Activated CD8-positive, alpha-beta memory T cell treated with anti-CD3 and anti-CD28 coated beads, Interleukin-2, amount 50 U/mL, for 48 hours (primary cell): ENCODE results near the gene ZCCHC14.
"Not testable (repeated sequence)": the region's sequence is repeated elsewhere in the genome, so short reads cannot be mapped to it uniquely, and the experiment has no call there.

Experiments
- DNase-seq: peaks from one replicate; pipeline ENCODE4 v3.0.0-alpha.2; 2020

The ZCCHC14 gene

DNA sequence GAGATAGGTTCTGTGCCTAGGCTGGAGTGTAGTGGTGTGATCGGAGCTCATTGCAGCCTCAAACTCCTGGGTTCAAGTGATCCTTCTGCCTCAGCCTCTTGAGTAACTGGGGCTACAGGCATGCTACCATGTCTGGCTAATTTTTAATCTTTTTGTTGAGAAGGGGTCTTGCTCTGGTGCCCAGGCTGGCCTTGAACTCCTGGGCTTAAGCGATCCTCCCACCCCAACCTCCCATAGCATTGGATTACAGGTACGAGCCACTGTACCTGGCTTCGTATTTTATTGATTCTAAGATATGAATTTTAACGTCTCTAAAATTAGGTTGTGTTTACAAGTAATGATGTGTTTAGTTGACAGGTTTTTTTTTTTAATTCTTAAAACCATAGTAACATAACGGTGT lies 30.8 kb upstream of the ZCCHC14 start:
- not testable (repeated sequence) for DNase-seq

DNA sequence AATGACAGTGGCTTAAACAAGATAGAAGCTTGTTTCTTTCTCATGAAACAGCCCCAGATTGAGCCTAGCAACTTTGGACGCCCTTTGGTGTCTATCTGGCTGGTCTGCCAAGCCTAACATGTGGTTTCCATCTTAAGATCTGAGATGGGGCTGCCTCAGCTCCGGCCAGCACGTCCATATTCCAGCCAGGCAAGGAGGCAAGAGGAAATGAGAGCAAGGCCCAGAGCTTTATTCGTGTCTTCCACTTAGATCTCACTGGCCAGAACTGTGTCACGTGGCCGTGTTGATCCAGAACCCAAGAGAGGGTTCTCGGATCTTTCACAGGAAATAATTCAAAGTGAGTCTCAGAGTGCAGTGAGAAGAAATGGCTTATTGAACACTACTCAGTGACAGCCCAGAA lies 28.9 kb upstream of the ZCCHC14 start:
- DNase-seq = not testable (repeated sequence)

DNA sequence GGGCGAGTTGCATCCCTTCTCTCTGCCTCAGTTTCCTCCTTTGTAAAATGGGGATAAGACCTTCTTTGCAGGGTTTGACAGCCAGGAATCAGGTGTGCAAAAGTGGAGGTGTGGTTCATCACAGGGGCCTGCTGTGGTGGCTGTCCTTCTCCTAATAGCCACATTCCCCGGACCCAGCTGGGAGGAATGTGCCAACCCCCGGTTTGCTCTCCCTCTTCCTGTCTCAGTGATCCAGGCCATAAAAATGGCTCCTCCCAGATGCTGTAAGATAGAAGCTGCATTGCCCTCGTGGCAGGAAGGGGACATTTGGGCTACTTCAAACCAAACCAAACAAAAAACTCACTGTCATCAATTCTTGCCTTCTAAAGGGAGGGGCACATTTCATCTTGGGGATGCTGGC lies 26.3 kb upstream of the ZCCHC14 start:
- not testable (repeated sequence) for DNase-seq

DNA sequence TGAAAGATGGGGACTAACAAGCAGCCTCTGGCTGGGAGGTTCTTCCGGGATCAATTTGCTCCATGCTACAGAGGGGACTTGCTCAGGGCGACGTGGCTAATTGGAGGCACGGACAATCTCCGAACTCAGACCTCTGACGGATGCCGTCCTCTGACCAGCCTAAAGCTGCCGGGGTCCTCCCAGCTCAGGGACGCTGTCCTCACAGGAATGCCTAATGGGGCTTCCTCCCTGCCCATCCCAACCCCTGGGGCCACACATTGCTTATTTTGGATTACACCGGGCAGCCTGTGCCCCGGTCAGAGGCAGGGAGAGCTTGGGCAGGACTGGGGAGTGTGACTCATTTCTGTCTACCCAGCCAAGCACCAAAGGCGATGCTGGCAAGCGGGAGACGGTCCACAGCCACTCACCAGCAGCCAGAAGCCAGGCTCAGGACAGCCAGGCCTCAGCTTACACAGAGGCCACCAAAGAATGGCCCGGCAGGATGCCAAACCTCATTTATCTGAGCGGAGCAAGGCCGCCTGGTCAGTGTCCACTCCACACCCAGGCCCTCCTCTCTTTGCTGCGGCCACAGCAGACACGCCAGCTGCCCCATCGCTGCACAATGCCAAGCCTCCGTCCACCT lies 25.7 kb upstream of the ZCCHC14 start:
- DNase-seq = not testable (repeated sequence)

DNA sequence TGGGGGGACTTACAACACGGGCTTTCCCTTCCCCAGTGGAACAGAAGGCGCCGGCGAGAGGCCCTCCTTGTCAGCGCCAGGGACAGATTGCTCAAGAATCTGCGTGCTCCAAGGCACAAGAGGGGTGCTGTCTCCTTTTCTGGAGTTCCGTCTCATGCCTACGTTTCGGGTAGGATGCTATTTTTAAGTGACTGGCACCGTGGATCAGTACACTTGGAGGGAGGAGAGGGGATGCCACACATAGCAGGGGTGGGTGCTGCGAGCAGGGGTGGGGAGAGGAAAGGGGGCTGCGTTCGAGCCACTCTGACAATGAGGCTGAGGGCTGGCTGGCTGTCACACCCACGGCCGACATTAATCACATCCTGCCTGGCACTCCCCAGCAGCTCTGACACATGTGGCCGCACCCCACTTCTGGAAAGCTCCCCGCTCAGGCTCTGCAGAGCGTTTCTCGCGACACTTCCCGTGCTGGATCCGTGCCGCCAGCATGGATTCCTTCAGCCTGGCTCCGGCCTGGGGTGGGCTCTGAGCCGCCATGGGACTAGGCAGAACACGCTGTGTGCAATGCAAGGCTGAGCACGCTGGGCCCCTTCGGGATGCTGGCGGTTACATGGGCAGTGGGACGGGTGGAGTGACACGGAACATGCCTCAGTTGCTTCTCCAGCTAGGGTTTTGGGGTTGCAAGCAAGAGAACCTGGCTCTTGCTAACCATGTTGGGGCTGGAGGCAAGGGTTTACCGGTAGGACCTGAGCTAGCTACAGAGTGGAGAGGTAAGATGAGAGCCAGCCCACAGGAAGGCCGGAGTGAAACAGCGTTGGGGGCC lies 25.0 kb upstream of the ZCCHC14 start:
- DNase-seq = not testable (repeated sequence)

DNA sequence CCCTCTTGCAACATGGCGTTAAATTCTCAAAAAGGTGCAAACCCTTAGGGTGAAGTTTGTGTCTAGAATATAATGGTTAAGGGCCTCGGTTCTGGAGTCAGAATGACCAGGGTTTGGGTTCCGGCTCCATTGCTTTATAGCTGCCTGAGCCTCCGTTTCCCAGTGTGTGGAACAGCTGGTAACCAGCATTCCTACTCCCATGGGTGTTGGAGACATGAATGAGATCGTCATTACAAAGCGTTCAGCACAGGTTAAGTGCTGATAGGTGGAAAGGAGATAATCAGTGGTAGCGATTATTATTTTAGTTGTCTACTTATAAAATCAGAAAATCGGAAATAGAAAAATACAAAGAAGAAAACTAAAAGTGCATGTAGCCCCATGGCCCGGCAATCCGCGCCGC lies 23.5 kb upstream of the ZCCHC14 start:
- DNase-seq = no peak

DNA sequence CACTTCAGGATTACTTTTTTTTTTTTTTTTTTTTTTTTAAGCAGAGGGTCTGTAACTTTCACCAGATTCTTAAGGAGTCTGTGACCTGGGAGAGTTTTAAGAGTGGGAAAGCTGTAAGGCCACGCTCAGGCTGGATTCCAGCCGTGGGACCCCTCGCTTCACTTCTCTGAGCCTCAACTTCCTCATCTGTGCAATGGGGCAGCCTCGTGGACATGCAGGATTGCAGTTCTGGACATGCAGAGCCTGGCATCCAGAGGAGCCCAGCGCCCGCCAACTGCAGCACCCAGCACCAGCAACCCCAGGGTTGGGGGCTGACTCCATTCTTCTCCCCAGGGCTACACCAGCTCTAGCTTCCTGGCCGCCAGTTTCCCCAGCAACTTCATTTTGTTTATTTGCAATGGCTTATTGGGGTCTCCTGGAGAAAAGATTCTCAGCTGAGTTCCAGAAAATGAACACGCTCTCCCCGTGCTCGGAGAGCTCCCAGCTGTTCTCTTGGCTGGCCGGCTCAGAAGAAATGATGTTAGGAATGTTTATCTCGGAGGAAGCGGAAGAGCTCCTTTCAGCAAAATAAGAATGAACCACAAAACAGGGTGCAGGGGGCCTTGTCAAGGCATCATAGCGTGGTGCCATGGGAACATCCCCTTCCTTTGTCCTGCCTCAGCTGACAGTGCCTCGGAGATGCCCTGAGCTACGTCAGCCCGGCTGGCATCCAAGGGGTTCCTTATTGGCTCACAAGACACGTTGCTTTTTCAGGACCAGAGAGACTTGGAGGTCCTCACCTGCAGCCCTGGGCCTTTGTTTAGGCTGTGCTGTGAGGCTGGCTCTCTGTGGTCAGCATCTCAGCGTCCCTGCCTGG lies 22.9 kb upstream of the ZCCHC14 start:
- no peak for DNase-seq

DNA sequence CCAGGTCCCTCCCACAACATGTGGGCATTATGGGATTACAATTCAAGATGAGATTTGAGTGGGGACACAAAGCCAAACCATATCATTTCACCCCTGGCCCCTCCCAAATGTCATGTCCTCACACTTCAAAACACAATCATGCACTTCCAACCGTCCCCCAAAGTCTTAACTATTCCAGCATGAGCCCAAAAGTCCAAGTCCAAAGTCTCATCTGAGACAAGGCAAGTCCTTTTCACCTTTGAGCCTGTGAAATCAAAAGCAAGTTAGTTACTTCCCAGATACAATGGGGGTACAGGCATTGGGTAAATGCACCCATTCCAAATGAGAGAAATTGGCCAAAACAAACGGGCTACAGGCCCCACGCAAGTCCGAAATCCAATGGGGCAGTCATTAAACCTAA lies 17.0 kb upstream of the ZCCHC14 start:
- not testable (repeated sequence) for DNase-seq

DNA sequence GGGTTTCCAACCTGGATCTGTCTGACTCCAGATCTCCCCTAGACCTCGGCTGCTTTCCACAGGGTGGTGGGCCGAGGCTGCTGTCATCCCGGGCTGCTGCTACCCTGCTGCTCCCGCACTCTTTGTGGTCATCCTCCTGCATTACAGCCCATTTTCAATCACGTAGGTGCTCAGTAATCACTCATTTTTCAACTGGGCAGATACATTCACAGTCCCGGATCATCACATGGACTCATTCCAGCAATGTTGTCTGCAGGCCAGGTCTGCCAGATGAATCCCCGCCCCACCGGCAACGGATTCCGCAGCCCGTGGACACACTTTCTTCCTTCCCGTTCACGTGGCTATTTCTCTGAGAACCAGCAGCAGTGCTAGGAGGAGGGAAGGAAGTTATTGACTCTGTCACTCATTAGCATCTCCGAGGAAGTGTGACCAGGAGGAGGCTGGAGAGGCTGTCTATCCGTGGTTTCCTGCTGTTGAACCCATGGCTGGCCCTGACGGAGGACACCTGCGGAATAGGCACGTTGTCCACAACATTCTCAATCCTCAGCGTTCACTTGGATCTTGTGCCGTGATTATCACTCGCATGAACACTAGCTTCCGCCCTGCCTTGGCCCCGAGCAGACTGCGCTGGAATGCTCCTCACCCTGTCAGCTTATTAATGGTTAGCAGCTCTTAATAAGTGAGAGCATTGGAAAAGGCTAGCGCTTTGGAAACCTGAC lies 14.7 kb upstream of the ZCCHC14 start:
- DNase-seq = no peak

DNA sequence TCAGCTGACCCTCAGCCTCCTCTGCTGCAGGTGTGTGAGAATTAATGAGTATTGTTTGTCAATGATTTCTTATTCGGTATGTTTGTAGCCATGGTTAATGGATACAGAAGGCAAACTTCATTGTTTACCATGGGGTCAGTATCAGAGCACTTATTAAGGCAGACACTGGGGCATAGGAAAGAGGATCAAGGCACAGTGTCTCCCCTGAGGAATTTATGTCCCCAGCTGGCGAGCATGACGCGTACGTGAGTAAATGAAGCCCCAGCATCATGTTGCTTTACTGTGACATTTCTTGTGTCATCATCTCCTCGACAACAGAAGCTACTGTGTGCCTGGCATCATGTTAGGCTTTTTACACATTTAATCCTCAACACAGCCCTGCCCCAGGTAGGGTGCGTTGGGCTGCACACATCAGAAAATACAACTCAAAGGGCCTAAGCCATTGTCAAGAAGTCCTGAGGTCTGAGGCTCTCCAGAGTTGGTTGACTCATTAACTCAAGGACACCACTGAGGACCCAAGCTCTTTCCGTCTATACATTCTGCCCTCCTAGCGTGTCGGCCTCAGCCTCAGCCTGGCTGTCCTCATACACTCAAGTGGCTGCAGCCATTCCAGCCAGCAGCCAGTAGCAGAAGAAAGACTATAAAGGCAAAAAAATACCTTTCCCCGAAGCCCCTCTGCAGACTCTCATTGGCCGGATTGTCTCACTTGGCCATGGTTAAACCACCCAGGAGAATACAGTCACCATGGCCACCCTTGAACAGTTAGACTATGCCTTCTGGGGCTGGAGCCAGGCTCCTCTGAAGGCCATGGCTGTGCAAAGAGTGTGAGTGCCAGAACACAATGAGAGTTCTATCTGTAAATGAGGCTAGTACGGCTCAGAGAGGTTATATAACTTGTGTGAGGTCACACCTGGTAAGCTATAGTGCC lies 13.9 kb upstream of the ZCCHC14 start:
- no peak for DNase-seq

DNA sequence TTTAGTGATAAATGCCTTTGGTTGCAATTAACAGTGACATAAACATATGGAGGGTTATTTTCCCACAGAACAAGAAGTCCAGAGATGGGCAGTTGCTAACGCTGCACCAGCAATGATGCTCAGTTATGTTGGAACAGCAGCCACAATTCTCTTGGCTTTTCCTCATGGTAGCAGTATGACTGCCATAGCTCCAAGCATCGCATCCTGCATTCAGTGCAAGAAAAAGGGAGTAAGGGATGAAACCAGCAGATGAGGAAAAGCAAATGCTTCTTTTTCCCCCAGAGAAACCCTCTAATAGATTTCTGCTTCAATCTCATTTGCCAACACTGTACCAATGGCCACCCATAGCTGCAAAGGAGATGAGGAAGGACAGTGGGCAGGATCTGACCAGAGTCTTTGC lies 13.0 kb upstream of the ZCCHC14 start:
- DNase-seq = no peak

DNA sequence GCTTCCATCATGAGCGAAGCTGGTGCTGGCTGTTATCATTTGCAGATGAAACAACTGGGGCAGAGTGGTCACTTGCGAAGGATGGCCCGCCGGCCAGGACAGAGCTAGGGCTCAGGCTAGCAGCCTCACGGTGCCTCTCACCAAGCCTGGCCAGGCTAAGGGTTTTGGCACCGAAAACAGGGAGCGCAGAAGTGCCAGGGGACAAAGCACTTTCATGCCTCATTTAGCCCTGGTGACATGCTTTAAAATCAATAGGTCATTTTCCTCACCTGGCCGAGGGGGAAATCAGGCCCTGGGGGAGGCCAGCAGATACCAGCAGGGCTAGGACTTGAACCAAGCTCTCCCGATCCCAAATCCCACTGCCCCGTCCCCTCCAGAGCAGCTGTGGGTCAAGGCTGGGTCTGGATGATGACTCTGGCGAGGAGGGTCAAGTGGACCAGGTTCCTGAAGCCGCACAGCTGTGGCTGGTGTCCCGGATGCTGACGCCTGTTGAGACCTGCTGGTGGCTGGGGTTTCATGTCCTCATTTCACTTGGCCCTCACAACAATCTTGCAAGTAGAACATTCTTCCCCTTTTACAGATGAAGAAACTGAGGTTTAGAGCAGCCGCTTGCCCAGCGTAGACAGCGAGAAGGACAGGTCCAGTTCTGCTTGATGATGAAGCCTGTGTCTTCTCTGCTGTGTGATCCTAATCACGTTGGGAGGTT lies 10.6 kb upstream of the ZCCHC14 start:
- DNase-seq = not testable (repeated sequence)

DNA sequence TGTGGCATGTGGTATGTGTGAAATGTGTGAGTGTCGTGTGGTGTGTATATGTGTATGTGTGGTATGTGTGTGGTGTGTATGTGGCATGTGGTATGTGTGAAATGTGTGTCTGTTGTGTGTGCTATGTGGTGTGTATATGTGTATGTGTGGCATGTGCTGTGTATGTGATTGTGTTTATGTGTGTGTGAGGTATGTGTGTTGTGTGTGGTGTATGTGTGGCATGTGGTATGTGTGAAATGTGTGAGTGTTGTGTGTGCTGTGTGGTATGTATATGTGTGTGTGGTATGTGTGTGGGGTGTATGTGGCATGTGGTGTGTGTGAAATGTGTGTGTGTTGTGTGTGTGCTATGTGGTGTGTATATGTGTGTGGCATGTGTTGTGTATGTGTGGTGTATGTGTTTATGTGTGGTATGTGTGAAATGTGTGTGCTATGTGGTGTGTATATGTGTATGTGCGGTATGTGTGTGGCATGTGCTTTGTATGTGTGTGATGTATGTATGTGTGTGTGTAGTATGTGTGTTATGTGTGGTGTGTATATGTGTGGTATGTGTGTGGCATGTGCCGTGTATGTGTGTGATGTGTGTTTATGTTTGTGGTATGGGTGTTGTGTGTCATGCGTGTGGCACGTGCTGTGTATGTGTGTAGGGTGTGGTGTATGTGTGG lies 9.6 kb upstream of the ZCCHC14 start:
- DNase-seq = no peak

DNA sequence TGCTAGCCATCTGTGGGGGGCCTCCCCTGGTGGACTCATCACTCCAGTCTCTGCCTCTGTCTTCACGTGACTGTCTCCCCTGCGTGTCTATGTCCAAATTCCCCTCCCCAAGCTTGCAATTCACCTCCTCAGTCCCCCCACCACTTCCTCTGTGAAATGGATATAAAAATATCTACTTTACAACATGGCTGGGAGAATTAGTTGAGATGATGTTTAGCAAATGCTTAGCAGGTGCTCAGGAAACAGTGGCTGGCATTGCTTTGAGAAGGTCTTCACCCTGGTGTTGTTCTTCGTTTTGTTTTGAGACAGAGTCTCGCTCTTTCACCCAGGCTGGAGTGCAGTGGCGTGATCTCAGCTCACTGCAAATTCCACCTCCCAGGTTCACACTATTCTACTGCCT lies 8.3 kb upstream of the ZCCHC14 start:
- no peak for DNase-seq

DNA sequence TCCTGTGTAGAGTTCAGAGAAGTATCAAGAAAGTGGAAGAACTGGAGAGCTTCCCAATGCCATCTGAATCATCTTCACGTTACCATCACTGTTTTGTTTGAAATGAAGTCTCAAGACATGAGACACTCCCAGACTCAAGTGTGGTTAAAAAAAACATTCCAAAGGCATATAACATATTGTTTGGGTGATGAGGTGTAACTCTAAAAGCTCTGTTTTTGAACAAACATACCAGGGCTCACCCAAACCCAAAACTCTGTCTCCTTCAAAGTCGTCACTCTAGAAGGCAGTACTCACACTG lies 6.3 kb upstream of the ZCCHC14 start:
- DNase-seq = no peak

DNA sequence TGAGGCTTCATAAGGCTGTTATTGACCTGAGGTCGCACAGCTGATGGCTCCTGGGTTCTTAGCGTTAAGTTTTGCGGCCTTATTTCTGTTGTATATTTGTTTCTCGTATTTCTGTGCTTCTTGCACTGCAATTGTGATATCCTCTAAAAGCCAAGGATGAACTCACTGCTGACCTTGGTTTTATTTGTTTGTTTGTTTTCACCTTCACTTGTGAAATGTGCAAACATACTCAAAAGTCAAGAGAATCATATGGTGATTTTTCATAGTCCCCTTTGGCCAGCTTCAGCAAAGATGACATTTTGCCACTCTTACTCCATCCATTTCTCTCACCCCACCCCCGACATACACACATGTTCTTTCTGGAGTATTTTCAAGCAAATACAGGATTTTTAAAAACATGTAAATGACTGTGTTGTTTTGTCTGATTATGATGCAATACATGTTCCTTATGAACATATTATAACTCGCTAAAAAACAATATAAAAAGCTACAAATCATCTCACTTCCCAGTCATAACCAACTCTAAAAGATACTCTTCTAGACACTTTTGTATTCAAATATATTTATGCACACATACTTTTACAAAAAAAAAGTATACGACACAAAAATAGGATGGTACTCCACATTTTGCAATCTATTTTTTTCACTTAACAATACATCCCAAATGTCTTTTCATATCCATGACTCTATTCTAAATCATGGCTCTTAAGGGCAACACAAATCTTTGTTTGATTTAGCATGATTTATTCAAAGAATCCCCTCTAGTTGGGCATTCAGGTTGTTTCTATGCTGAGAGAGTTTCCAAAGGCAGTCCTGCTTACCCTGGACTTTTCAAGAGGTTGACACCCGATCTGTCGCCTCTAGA lies 5.7 kb upstream of the ZCCHC14 start:
- DNase-seq = no peak

DNA sequence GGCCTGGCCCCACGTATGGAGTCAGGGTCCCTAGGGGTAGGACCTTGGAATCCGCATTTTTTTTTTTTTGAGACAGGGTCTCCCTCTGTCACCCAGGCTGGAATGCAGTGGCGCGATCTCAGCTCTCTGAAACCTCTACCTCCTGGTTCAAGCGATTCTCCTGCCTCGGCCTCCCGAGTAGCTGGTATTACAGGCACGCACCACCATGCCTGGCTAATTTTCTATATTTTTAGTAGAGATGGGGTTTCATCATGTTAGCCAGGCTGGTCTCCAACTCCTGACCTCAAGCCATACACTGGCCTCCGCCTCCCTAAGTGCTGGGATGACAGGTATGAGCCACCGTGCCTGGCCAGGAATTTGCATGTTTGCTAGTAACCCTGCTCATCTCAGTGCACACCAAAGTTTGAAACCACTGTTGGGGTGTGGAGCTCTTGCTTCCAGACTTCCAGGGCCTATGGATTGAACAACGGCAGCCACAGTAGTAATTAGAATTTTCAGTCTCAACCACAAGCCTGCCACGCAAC lies 5.0 kb upstream of the ZCCHC14 start:
- not testable (repeated sequence) for DNase-seq

DNA sequence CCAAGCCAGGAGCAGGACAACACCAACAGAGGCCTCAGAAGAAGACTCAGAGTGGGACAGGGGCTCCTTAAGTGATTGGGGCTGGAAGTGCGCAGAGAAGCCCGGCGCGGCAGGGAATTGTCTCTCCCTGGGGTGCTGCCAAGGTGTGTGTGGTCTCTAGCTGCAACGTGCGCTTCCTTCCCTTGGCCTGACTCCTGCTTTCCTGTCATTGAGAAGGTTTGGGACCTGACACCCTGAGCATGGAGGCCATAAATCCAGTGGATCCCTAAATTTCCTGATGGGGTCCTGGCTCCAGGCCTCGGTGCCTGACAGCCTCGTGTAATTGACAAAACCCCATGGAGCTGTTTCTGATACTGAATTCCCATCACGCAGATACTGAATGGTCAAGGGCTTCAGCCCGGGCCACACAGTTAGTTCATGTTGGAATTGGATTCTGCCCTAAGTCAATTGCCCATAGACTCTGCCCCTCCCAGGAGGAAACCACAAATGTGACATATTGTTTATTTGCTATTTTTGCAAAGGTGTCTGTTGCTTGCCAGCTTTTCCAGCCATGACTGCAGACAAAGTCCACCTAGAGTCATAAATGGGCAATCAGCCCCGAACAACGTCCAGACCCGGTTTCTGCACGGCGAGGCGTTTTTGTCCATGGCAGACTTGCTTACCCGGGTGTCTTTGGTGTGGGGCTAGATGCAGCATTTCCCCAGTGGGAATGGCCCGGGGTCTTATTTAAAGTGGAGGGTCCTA lies 4.4 kb upstream of the ZCCHC14 start:
- DNase-seq = not testable (repeated sequence)

DNA sequence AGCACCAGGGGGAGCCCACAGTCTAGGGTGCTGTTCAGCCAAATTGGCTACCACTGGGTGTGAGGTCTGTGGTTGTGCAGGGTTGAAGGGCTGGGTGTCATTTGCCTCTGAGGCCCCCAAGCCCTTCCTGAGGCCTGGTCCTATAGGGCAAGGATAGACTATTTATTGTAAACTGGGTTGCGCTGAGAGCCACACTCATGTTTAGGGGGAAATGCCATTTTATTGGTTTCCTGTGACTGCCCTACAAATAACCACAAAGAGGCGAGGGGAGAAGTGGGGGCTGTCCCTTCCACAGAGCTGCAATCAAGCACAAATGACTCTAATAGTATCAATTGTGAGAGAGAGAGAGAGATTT lies 3.6 kb upstream of the ZCCHC14 start:
- DNase-seq = no peak
